AG04450 (cell line): ENCODE measurements around the gene DCBLD1. TPM values are rescaled to one million over a fixed set of nuclear protein-coding genes. Genes with fewer than 3 reads are reported as not detected.

ENCODE experiments used
- CTCF ChIA-PET: fragments of 300-600, 350-600 bp; formaldehyde crosslinking; extraction: SDS; loops from one replicate; lab custom pipeline; 2022; ENCODE audit warnings: antibody characterized with exemption, inconsistent platforms; lab: Charles Lee
- POLR2A ChIA-PET: fragments of 350-600 bp; formaldehyde crosslinking; extraction: SDS; loops from one replicate; lab custom pipeline; 2021; ENCODE audit warnings: antibody characterized with exemption, inconsistent platforms; lab: Yijun Ruan, JAX
- DNase-seq: peaks from one replicate; pipeline ENCODE4 v3.0.0-alpha.2; 2011; ENCODE audit warnings: low read depth, low spot score
- H3K27ac ChIP-seq: one replicate; pipeline ENCODE4 v1.5.1; 2012; ENCODE audit warnings: low read depth, low read length, control low read depth
- H3K27me3 ChIP-seq: one replicate; pipeline ENCODE4 v1.6.0; 2012; ENCODE audit warnings: low read length; ENCODE audit not compliant: control insufficient read depth, insufficient read depth
- H3K4me3 ChIP-seq: 2 replicates; pipeline ENCODE4 v1.5.1; 2011; ENCODE audit warnings: mild to moderate bottlenecking, low read depth, low read length, control low read depth
- H3K9me3 ChIP-seq: 2 replicates; pipeline ENCODE4 v1.5.1; 2012; ENCODE audit warnings: low read length; ENCODE audit not compliant: control insufficient read depth, insufficient read depth
- CTCF ChIP-seq: IDR thresholded peaks from 2 replicates; pipeline ENCODE4 v1.5.1; 2011; ENCODE audit warnings: low read depth, low read length, control low read depth, inconsistent platforms
- polyA plus RNA-seq: library from polyadenylated mRNA; depleted of rRNA; stranded (reverse); fragments of >200 nt; gene quantifications from 2 replicates; pipeline ENCODE4 v1.2.3, GENCODE V29; 2011; rRNA removed
- small RNA-seq: library from RNA; depleted of rRNA; stranded (forward); fragments of <200 nt; gene quantifications from one replicate; pipeline ENCODE3, GENCODE V24; 2012; ENCODE audit warnings: low read depth; ENCODE audit not compliant: insufficient read length

Gene DCBLD1
- polyA plus RNA-seq, 1 experiment, result 19.0 TPM

GRCh38 chr6:117595099-117595923 is 112.8 kb downstream of the DCBLD1 start:
- no peak for DNase-seq
- no peak for TF ChIP-seq CTCF
- Histone ChIP-seq H3K4me3 (no peak overlapping the region), H3K27me3 (no peaks in the 10 kb centered on the region), H3K27ac (no peak overlapping the region), H3K9me3 (no peaks in the 10 kb centered on the region)
- ChIA-PET POLR2A (no interaction called here), CTCF (no interaction called here)

DNA sequence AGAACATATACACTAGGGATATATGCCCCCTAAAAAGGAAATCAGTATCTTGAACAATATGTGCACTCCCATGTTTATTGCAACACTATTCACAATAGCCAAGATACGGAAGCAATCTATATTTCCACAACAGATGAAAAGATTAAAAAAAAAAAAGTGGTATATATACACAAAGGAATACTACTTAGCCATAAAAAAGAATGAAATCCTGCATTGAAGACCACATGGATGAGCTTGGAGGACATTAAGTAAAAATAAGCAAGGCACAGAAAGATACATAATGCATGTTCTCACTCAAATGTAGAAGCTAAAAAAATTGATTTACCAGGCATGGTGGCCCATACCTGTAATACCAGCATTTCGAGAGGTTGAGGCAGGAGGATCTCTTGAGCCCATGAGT is 115.3 kb downstream of the DCBLD1 start:
- Histone ChIP-seq H3K27me3 (no peaks in the 10 kb centered on the region), H3K4me3 (no peak overlapping the region), H3K9me3 (no peaks in the 10 kb centered on the region), H3K27ac (no peak overlapping the region)
- POLR2A ChIA-PET, result interaction anchor here (0.7 kb wide), 1 partner anchor 25 kb away, joined by 3 read pairs; no protein-coding TSS in a partner anchor
- CTCF ChIA-PET, result interaction anchor here (1.1 to 1.6 kb wide), 2 partner anchors 42 to 148 kb away, joined by 3 to 12 read pairs; no protein-coding TSS in a partner anchor
- no peak for TF ChIP-seq CTCF
- DNase-seq, result no peak

Small RNA genes lying within 50 kb of the gene (small RNA-seq; reads per million reads assigned to genes)
- gene RNU6-253P, result not detected

Other genes starting within 250 kb of the DCBLD1 start
- not detected in 2 replicates for gene VGLL2, start 217.1 kb upstream of the DCBLD1 start, polyA plus RNA-seq
- not detected in 2 replicates for gene ROS1, start 56.7 kb upstream of the DCBLD1 start, polyA plus RNA-seq
- 25.0 and 37.8 TPM in 2 replicates for gene GOPC, start 119.8 kb downstream of the DCBLD1 start, polyA plus RNA-seq
- 23.3 and 26.1 TPM in 2 replicates for gene NUS1, start 192.8 kb downstream of the DCBLD1 start, polyA plus RNA-seq